ENCODE data around the gene GRIK5.
A peak's percentile ranks its signal among the peaks of the same experiment; 100 is the strongest.
"Not testable (repeated sequence)": the region's sequence is repeated elsewhere in the genome, so short reads cannot be mapped to it uniquely, and the experiment has no call there.

GRIK5 gene, protein sequence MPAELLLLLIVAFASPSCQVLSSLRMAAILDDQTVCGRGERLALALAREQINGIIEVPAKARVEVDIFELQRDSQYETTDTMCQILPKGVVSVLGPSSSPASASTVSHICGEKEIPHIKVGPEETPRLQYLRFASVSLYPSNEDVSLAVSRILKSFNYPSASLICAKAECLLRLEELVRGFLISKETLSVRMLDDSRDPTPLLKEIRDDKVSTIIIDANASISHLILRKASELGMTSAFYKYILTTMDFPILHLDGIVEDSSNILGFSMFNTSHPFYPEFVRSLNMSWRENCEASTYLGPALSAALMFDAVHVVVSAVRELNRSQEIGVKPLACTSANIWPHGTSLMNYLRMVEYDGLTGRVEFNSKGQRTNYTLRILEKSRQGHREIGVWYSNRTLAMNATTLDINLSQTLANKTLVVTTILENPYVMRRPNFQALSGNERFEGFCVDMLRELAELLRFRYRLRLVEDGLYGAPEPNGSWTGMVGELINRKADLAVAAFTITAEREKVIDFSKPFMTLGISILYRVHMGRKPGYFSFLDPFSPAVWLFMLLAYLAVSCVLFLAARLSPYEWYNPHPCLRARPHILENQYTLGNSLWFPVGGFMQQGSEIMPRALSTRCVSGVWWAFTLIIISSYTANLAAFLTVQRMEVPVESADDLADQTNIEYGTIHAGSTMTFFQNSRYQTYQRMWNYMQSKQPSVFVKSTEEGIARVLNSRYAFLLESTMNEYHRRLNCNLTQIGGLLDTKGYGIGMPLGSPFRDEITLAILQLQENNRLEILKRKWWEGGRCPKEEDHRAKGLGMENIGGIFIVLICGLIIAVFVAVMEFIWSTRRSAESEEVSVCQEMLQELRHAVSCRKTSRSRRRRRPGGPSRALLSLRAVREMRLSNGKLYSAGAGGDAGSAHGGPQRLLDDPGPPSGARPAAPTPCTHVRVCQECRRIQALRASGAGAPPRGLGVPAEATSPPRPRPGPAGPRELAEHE

DNA sequence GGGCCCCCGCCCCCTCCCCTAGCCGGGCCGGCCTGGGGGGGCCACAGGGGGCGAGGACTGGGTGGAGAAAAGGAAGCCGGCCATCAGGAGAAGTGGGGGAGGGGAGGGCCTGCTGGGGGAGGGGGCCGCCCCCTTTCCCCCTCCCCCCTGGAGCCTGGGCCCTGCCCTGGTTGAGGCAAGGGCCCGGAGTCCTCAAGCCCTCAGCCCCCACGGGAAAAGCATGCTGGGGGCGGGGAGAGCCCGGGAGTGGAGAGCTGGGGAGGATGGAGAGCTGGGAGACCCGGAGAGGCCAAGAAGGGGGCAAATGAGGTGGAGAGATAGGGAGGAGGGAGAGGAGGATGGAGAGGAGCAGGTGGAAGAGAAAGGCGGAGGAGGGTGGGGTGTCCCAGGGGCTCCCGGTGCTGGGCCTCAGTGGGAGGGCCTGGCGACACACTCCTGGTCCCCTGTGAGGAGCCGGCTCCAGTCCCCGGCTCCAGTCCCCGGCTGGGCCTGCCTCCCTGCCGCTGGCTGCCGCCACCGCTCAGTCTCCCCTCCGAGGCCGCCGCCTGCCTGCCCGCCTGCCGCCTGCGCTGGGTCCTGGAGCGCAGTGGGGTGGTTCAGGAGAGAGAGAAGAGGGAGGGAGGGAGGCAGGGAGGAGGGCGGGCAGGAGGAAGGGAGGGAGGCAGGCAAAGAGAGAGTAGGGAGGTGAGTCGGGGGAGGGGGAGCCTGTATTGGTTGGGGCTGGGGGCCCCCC, at the start of gene GRIK5:
Gene GRIK5, minus strand, starts transcription at position 588 of the 733 bp plus-strand sequence. CDS start 4,436 bp downstream, outside the sequence.
- peak; percentile 73 for DNase-seq (ENCODE audit: low spot score)

DNA sequence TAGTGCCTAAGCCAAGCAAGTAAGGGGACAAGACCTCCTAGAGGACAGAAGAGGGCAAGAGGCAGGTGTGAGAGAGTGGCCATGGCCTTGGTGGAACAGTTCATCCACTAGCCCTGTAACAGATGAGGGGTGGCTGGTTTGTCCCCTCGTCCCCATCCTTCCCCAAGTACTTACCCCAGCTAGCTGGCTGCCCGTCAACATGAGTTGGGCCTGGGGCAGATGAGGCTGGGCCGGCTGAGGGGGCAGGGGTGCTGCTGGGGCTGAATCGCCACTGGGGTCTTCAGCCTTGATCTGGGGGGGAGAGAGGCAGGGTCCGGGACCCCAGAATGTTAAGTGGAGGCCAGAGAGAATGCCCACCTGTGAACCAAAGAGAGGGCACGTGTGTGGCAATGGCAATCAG, 47.1 kb upstream of the GRIK5 start:
- no peak for DNase-seq (ENCODE audit: low spot score)

DNA sequence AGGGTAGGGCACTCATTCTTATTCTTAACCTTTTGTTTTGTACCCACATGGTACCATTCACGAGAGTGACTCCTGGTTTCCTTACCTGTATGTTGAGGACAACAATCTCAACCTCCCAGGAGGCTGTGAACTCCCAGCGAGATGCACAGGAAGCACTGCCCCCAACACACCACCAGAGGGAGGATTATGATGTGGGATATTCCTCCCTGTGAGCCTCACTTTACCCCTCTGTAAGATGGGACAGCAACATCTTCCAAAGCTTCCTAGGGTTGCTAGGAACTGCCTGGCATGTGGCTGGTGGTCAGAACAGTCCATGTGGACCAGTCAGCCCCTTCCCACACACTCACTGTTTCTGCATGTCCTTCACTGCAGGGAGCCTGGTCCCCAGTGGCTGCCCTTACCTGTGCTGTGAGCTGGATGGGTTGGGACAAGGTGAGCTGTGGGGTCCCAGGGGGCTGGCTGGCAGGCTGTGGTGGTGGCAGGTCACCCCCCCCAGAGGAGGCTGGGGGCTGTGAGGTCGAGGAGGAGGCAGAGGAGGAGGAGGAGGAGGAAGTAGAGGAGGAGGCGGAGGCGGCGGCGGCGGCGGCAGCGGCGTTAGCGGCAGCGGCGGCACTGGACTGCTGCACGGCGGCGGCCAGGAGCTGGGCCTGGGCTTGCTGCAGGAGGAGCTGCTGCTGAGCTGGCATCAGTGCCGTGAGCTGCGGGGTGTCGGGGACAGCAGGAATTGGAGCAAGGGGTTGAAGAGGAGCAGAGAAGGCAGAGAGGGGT, 46.5 kb upstream of the GRIK5 start:
- DNase-seq (ENCODE audit: low spot score) = no peak

DNA sequence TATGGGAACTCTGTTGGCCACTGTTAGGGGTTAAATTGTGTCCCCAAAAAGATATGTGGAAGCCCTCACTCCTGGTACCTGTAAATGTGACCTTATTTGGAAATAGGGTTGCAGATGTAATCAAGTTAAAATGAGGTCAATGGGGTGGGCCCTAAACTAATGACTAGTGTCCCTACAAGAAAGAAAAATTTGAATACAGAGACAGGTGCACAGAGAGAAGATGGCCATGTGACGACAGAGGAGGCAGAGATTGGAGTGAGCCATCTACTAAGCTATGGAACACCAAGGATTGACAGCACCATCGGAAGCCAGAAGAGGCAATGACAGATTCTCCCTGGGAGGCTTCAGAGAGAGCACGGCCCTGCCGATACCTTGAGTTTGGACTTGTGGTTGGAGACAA, 45.7 kb upstream of the GRIK5 start:
- DNase-seq (ENCODE audit: low spot score) = no peak

GRCh38 chr19:42115219-42115618, 45.2 kb upstream of the GRIK5 start:
- DNase-seq (ENCODE audit: low spot score) = no peak

DNA sequence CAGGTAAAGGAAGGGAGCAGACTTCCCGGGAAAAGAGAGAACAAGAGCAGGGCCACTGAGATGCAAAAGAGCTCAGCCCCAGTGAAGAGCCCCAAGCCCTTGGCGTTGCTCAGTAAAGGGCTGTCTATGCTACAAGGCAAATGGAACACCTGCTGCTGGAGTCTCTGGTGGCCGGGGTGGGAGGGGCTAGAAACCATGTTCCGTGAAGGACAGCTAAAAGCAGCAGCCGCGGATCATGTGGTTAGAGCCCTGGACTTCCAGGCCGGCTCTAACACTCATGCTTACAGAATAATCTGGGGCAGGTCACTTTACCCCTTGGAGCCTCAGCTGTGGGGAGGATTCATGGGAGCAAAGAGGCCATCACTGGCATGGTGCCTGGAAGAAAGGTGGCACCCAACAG, 44.4 kb upstream of the GRIK5 start:
- no peak for DNase-seq (ENCODE audit: low spot score)

DNA sequence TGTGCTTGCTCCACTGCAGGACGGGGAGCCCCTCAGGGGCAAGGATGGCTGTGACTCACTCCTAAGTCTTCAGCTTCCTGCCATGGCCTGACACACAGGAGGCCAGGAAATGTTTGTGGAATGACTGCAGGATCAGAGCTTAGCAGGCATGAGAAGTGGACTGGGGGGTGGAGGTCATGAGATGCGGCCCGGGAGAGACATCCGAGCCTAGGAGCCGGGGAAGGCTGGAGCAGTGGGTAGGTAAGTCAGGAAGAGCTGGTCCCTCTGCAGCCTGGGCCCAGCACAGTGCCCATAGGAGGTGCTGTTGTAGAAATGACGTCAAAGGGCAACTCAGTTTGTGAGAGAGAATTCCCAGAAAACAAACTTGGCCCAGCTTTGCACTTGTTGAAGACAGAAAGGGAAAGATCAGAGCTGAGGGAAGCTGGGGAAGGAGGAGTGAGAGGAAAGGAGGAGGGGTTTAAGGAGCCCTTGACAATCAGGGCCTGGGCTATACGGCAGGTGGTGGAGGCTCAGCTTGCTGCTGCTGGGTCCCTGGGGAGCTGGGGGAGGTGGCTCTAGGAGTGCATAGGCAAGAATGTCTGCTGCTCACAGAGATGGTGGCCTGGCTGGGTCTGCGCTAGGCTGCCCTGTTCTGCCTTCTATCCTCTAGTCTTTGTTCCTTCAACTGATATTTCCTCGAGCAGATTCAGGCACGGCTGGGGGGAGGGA, 43.8 kb upstream of the GRIK5 start:
- no peak for DNase-seq (ENCODE audit: low spot score)

GRCh38 chr19:42111811-42112210, 41.8 kb upstream of the GRIK5 start:
- no peak for DNase-seq (ENCODE audit: low spot score)

DNA sequence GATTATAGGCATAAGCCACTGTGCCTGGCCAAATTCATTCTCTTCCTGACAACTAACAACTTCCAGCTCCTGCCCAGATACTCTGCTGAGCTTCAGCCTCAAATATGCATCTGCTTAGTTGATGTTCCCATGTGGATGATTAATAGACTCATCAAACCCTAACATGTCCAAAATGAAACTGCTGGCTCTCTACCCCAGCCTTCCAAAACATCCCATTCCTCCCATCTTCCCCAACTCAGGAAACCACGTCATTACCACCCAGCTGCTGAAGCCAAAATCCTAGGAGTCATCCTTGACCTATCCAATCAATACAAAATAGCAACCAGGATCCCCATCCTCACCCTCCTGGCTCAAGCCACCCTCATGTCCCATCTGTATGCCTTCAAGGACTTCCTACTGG, 41.4 kb upstream of the GRIK5 start:
- no peak for DNase-seq (ENCODE audit: low spot score)

- DNase-seq (ENCODE audit: low spot score) = no peak
These were observed 40.7 kb upstream of the GRIK5 start for GRCh38 chr19:42110658-42111057.

- DNase-seq (ENCODE audit: low spot score) = no peak
These were observed 39.9 kb upstream of the GRIK5 start for GRCh38 chr19:42109896-42110295.

- DNase-seq (ENCODE audit: low spot score) = peak; percentile 89
These were observed 38.8 kb upstream of the GRIK5 start for GRCh38 chr19:42108527-42109389.

- DNase-seq (ENCODE audit: low spot score) = no peak
These were observed 35.4 kb upstream of the GRIK5 start for GRCh38 chr19:42105368-42105767.

DNA sequence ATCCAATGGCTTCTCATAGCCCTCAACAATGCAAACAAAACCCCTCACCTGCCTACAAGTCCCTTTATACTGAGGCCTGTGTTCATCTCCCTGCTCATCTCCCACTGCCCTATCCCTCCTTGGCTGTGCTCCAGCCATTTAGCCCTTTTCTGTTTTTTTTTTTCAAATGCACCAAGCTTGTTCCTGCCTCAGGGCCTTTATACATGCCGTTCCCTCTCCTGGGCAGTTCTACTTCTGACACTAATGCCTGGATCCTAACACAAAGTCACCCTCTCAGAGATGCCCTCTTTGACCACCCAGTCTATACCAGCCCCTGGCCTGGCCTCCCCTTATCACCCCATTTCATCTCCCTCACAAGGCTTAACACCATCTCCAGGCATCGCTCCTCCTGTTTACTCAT, 32.9 kb upstream of the GRIK5 start:
- no peak for DNase-seq (ENCODE audit: low spot score)

- not testable (repeated sequence) for DNase-seq (ENCODE audit: low spot score)
These were observed 30.2 kb upstream of the GRIK5 start for GRCh38 chr19:42100241-42100640.

- no peak for DNase-seq (ENCODE audit: low spot score)
These were observed 29.4 kb upstream of the GRIK5 start for GRCh38 chr19:42099336-42099925.

- no peak for DNase-seq (ENCODE audit: low spot score)
These were observed 28.8 kb upstream of the GRIK5 start for GRCh38 chr19:42098781-42099180.

GRCh38 chr19:42097461-42097860, 27.5 kb upstream of the GRIK5 start:
- no peak for DNase-seq (ENCODE audit: low spot score)

DNA sequence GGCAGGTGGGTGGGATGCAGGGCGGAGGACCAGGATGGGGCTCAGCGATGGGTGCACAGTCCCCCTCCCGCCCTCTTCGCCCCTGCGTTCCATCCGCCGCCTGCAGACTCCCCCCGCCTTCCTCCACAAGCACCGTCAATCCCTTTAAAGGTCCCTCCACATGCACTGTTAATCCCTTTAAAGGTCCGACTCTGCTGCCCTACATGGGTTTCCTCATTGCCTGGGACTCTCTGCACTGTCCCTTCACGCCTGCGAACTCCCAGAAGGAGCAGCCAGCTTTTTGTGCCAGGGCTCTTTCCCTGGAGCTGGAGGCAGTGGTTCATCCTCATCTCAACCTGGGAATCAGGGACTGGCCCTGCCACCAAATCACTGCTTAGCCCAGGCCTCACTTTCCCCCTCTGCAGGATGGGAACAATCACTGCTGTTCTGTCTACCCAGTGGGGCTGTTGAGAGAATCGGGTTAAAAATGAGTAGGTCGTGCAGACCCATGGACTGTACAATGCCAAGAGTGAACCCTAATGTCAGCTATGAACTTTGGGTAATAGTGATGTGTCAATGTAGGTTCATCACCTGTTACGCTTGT, 26.3 kb upstream of the GRIK5 start:
- DNase-seq (ENCODE audit: low spot score) = no peak

All from ecto neural progenitor cell (in vitro differentiated cells).